GM13977 (cell line): Measurements from ENCODE around the gene PIF1.

ENCODE experiments used
- DNase-seq: peaks from one replicate; pipeline ENCODE4 v3.0.0; 2012; ENCODE audit warnings: low spot score
- CTCF ChIP-seq: IDR thresholded peaks from 2 replicates; pipeline ENCODE4 v1.5.1; 2012; ENCODE audit warnings: mild to moderate bottlenecking, control low read depth; ENCODE audit not compliant: insufficient read depth; ENCODE audit errors: extremely low read depth, missing control alignments
- in situ Hi-C: fragments of 300-500 bp; cut with MboI; formaldehyde crosslinking; loops from one replicate; pipeline ENCODE4 v1.12.0; 2022; ENCODE audit warnings: low sequenced_read_pairs, low pct_unique_long_range_greater_than_20kb, mixed read lengths, inconsistent platforms; ENCODE audit not compliant: unreplicated experiment

Gene PIF1

DNA sequence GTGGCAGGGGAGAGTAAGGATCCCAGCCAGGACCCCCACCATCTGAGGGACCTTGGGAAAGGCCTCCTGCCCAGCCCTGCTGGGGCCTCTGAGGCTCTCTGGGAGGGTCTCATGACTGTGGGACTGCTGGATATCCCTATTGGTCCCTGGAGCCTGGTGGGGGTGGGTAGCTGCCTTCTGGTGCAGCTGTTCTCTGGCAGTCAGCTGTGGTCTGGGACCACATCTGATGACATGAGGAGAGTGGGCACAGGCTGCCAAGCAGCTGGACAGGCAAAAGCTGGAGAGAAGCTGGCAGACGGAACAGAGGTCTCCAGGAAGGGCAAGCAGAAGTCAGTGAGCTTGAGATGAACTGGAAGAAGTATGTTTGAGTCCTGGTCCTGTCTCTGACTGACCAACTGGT is 38.6 kb upstream of the PIF1 start:
- no peak for DNase-seq
- in situ Hi-C loops = no loop called here
- TF ChIP-seq CTCF = no peak

DNA sequence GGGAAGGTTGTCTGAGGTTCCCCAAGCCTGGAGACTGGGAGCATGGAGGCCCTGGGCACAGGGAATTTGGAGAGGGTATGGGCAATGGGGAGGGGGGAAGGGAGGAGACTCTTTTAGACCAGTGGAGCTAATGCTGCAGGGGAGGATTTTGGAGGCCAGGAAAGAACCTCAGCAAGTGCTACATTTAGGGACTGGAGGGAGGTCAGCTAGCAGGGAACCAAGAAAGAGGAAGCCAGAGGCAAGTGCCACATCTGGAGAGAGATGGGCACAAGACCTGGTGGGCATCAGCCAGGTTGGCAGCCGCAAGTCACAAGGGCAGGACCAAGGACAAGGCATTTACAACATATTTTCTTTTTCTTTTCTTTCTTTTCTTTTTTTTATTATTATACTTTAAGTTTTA is 37.0 kb upstream of the PIF1 start:
- no peak for TF ChIP-seq CTCF
- no peak for DNase-seq
- in situ Hi-C loops = no loop called here

- no peak for DNase-seq
- in situ Hi-C loops = no loop called here
- no peak for TF ChIP-seq CTCF
Observed at GRCh38 chr15:64861960-64862359, 36.5 kb upstream of the PIF1 start.

- DNase-seq = no peak
- TF ChIP-seq CTCF = no peak
- in situ Hi-C loops = no loop called here
Observed at GRCh38 chr15:64861331-64861730, 35.9 kb upstream of the PIF1 start.

- in situ Hi-C loops = no loop called here
- TF ChIP-seq CTCF = no peak
- no peak for DNase-seq
Observed at GRCh38 chr15:64859226-64859625, 33.8 kb upstream of the PIF1 start.

DNA sequence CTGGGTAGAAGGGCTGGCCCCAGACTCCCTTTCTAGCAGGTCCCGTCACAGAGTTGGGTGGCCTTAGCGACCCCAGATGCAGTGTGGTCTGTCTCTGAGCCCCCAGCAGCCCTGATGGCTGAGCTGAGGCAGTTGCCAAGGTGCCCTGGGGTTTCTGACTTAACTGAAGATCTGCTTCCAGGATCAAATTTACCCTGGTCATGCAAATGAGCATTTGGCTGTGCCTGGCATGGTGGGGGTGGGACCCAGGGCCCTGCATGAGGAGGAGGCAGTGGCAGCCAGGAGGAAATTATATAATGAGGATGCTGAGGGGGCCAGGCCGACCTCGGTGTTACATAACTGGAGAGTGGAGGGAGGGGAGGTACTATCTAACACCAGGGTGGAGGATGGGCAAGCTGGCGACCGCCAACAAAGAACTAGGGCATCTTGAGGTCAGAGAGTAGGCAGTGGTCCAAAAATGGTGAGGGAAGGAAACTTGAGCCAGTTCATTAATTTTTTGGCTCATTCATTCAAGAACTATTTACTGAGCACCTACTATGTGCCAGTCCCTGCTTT is 32.7 kb upstream of the PIF1 start:
- TF ChIP-seq CTCF = no peak
- DNase-seq = no peak

GRCh38 chr15:64857421-64857820 is 32.0 kb upstream of the PIF1 start:
- in situ Hi-C loops = no loop called here
- no peak for DNase-seq
- TF ChIP-seq CTCF = no peak

More for the DNA sequence above, 32.7 kb upstream of the PIF1 start:
- in situ Hi-C loops = no loop called here
